CD4-positive, alpha-beta T cell treated with Interleukin-12 subunit alpha and Interleukin-12 subunit beta, for 1 hour (primary cell): ENCODE data around the gene TCEA3.

Source experiments
- DNase-seq: peaks from one replicate; pipeline ENCODE4 v3.0.0-alpha.2; 2020

The TCEA3 gene

GRCh38 chr1:23420778-23421177 lies 3.8 kb downstream of the TCEA3 start:
- no peak for DNase-seq

- DNase-seq = no peak
Measured at GRCh38 chr1:23419180-23419579, 5.4 kb downstream of the TCEA3 start.

- no peak for DNase-seq
Measured at GRCh38 chr1:23417570-23417969, 7.0 kb downstream of the TCEA3 start.

GRCh38 chr1:23416964-23417363 lies 7.6 kb downstream of the TCEA3 start:
- DNase-seq = no peak

GRCh38 chr1:23408797-23409290 lies 15.7 kb downstream of the TCEA3 start:
- DNase-seq = no peak

GRCh38 chr1:23407016-23407630 lies 17.4 kb downstream of the TCEA3 start:
- DNase-seq = no peak

- no peak for DNase-seq
Measured at GRCh38 chr1:23405946-23406345, 18.6 kb downstream of the TCEA3 start.

GRCh38 chr1:23403735-23404486 lies 20.6 kb downstream of the TCEA3 start:
- DNase-seq = peak; percentile 80

- DNase-seq = no peak
Measured at GRCh38 chr1:23403355-23403734, 21.2 kb downstream of the TCEA3 start.

GRCh38 chr1:23403038-23403336 lies 21.6 kb downstream of the TCEA3 start:
- DNase-seq = no peak

- no peak for DNase-seq
Measured at GRCh38 chr1:23402286-23403037, 22.1 kb downstream of the TCEA3 start.

- DNase-seq = no peak
Measured at GRCh38 chr1:23401313-23401712, 23.2 kb downstream of the TCEA3 start.

- no peak for DNase-seq
Measured at GRCh38 chr1:23400324-23401114, 24.0 kb downstream of the TCEA3 start.

GRCh38 chr1:23399229-23399628 lies 25.3 kb downstream of the TCEA3 start:
- no peak for DNase-seq

GRCh38 chr1:23397908-23398307 lies 26.6 kb downstream of the TCEA3 start:
- no peak for DNase-seq

GRCh38 chr1:23396380-23396779 lies 28.2 kb downstream of the TCEA3 start:
- DNase-seq = no peak

- DNase-seq = no peak
Measured at GRCh38 chr1:23395849-23396248, 28.7 kb downstream of the TCEA3 start.

GRCh38 chr1:23395154-23395724 lies 29.3 kb downstream of the TCEA3 start:
- DNase-seq = no peak

- no peak for DNase-seq
Measured at GRCh38 chr1:23394684-23395083, 29.9 kb downstream of the TCEA3 start.

GRCh38 chr1:23394181-23394580 lies 30.4 kb downstream of the TCEA3 start:
- no peak for DNase-seq

- DNase-seq = no peak
Measured at GRCh38 chr1:23393706-23394105, 30.8 kb downstream of the TCEA3 start.

- DNase-seq = no peak
Measured at GRCh38 chr1:23392125-23392855, 32.3 kb downstream of the TCEA3 start.
